Retinal pigment epithelial cell (primary cell): ENCODE data around the gene RELN.

Source experiments
- DNase-seq: peaks from one replicate; pipeline ENCODE4 v3.0.0-alpha.2; 2010; ENCODE audit warnings: low read depth
- H3K4me3 ChIP-seq: 2 replicates; pipeline ENCODE4 v1.5.1; 2011; ENCODE audit warnings: mild to moderate bottlenecking, low read length, control low read depth, moderate library complexity
- CTCF ChIP-seq: conservative IDR thresholded peaks from 2 replicates; pipeline ENCODE4 v1.5.1; 2011; ENCODE audit warnings: low read depth, low read length, control low read depth, inconsistent platforms

The RELN gene

GRCh38 chr7:103597606-103598005, 391.9 kb downstream of the RELN start:
- peak; percentile 14 for DNase-seq
- no peak for TF ChIP-seq CTCF
- no peak overlapping the region for H3K4me3 ChIP-seq

GRCh38 chr7:103594186-103594585, 395.3 kb downstream of the RELN start:
- TF ChIP-seq CTCF, result no peak
- H3K4me3 ChIP-seq, result no peak overlapping the region
- DNase-seq, result no peak

- H3K4me3 ChIP-seq, result no peak overlapping the region
- no peak for DNase-seq
- TF ChIP-seq CTCF, result no peak
Observed at GRCh38 chr7:103593691-103594090, 395.8 kb downstream of the RELN start.

- DNase-seq, result no peak
- H3K4me3 ChIP-seq, result no peak overlapping the region
- no peak for TF ChIP-seq CTCF
Observed at GRCh38 chr7:103592844-103593243, 396.6 kb downstream of the RELN start.

GRCh38 chr7:103592187-103592586, 397.3 kb downstream of the RELN start:
- H3K4me3 ChIP-seq, result no peak overlapping the region
- TF ChIP-seq CTCF, result no peak
- DNase-seq, result no peak

GRCh38 chr7:103580031-103580430, 409.4 kb downstream of the RELN start:
- TF ChIP-seq CTCF, result no peak
- no peak for DNase-seq
- H3K4me3 ChIP-seq, result no peak overlapping the region

GRCh38 chr7:103577059-103577458, 412.4 kb downstream of the RELN start:
- H3K4me3 ChIP-seq, result no peak overlapping the region
- no peak for TF ChIP-seq CTCF
- DNase-seq, result no peak
